GM23338 (cell line): Measurements from ENCODE around the gene MED27. TPM values are rescaled to one million over a fixed set of nuclear protein-coding genes. Genes with fewer than 3 reads are reported as not detected.

Source experiments
- ATAC-seq: fragments of 200-7000 bp; cut with Tn5 transposase; 3 replicates; pipeline ENCODE4 v1.9.1; 2020
- DNase-seq: peaks from one replicate; pipeline ENCODE4 v3.0.0-alpha.2; 2015; ENCODE audit warnings: low spot score
- H2AFZ ChIP-seq: fragments of 200-600 bp; sonication (generic); 2 replicates; pipeline ENCODE4 v1.8.0; 2016; ENCODE audit warnings: antibody characterized with exemption, mild to moderate bottlenecking, moderate library complexity
- H3F3A ChIP-seq: fragments of 200-600 bp; sonication (generic); replicated peaks from 2 replicates; pipeline ENCODE4 v1.8.0; 2017; ENCODE audit warnings: antibody characterized with exemption, mixed run types, low read depth
- H3K27ac ChIP-seq: fragments of 200-600 bp; sonication (generic); 2 replicates; pipeline ENCODE4 v1.6.1; 2016; ENCODE audit warnings: low read depth
- H3K27me3 ChIP-seq: fragments of 200-600 bp; sonication (generic); 2 replicates; pipeline ENCODE4 v1.8.0; 2016; ENCODE audit warnings: mild to moderate bottlenecking, mixed run types, moderate library complexity; ENCODE audit not compliant: insufficient read depth
- H3K36me3 ChIP-seq: fragments of 200-600 bp; sonication (generic); 2 replicates; pipeline ENCODE4 v1.8.0; 2016; ENCODE audit warnings: mild to moderate bottlenecking; ENCODE audit not compliant: insufficient read depth
- H3K4me1 ChIP-seq: fragments of 200-600 bp; sonication (generic); 2 replicates; pipeline ENCODE4 v1.8.0; 2016; ENCODE audit warnings: mild to moderate bottlenecking, moderate library complexity; ENCODE audit not compliant: insufficient read depth
- H3K4me2 ChIP-seq: fragments of 200-600 bp; sonication (generic); 2 replicates; pipeline ENCODE4 v1.7.1; 2017; ENCODE audit warnings: mixed run types
- H3K4me3 ChIP-seq: fragments of 200-600 bp; sonication (generic); 2 replicates; pipeline ENCODE4 v1.6.1; 2016; ENCODE audit warnings: mixed run types
- H3K79me2 ChIP-seq: fragments of 200-600 bp; sonication (generic); replicated peaks from 2 replicates; pipeline ENCODE4 v1.8.0; 2017; ENCODE audit warnings: mild to moderate bottlenecking; ENCODE audit not compliant: insufficient read depth
- H3K9me2 ChIP-seq: fragments of 200-600 bp; sonication (generic); 2 replicates; pipeline ENCODE4 v1.8.0; 2017; ENCODE audit not compliant: insufficient read depth
- H4K20me1 ChIP-seq: fragments of 200-600 bp; sonication (generic); replicated peaks from 2 replicates; pipeline ENCODE4 v1.8.0; 2017; ENCODE audit warnings: mild to moderate bottlenecking; ENCODE audit not compliant: insufficient read depth
- H3K27ac Mint-ChIP-seq: 2 replicates; pipeline ENCODE4 v1.8.0; 2020; ENCODE audit warnings: inconsistent platforms, mild to moderate bottlenecking, moderate library complexity, mixed read lengths
- H3K27me3 Mint-ChIP-seq: 3 replicates; pipeline ENCODE4 v1.8.0; 2022; ENCODE audit warnings: low read depth, mild to moderate bottlenecking, moderate library complexity, mixed read lengths, inconsistent platforms; ENCODE audit not compliant: insufficient read depth, poor library complexity
- H3K36me3 Mint-ChIP-seq: 3 replicates; pipeline ENCODE4 v1.8.0; 2021; ENCODE audit warnings: low read depth, mild to moderate bottlenecking, inconsistent platforms, moderate library complexity, mixed read lengths
- H3K4me1 Mint-ChIP-seq: 3 replicates; pipeline ENCODE4 v1.8.0; 2020; ENCODE audit warnings: mild to moderate bottlenecking, inconsistent platforms, mixed read lengths
- H3K4me3 Mint-ChIP-seq: 3 replicates; pipeline ENCODE4 v1.8.0; 2021; ENCODE audit warnings: moderate library complexity, mild to moderate bottlenecking, inconsistent platforms, mixed read lengths
- H3K9me3 Mint-ChIP-seq: 3 replicates; pipeline ENCODE4 v1.8.0; 2020; ENCODE audit warnings: moderate library complexity, mild to moderate bottlenecking, inconsistent platforms, mixed read lengths
- CREB1 ChIP-seq: fragments of 250-450 bp; sonication (Bioruptor Pico); IDR thresholded peaks from 2 replicates; pipeline ENCODE4 v1.5.0; 2020; ENCODE audit warnings: low read depth, mild to moderate bottlenecking, moderate library complexity
- ETS1 ChIP-seq: IDR thresholded peaks from 2 replicates; pipeline ENCODE4 v1.6.1; 2016; ENCODE audit warnings: antibody characterized with exemption
- EZH2 ChIP-seq: fragments of 200-600 bp; sonication (generic); IDR thresholded peaks from one replicate; pipeline ENCODE4 v1.8.0; 2017; ENCODE audit warnings: antibody characterized with exemption, mild to moderate bottlenecking, low read depth; ENCODE audit not compliant: unreplicated experiment
- EZH2phosphoT487 ChIP-seq: fragments of 200-600 bp; sonication (generic); IDR thresholded peaks from one replicate; pipeline ENCODE4 v1.8.1; 2018; ENCODE audit warnings: antibody characterized with exemption; ENCODE audit not compliant: unreplicated experiment
- JUNB ChIP-seq: IDR thresholded peaks from one replicate; pipeline ENCODE4 v1.6.1; 2016; ENCODE audit warnings: antibody characterized with exemption; ENCODE audit not compliant: unreplicated experiment
- NANOG ChIP-seq: IDR thresholded peaks from 2 replicates; pipeline ENCODE4 v1.6.1; 2016; ENCODE audit warnings: antibody characterized with exemption, borderline replicate concordance
- POLR2AphosphoS5 ChIP-seq: IDR thresholded peaks from 2 replicates; pipeline ENCODE4 v1.6.1; 2016; ENCODE audit warnings: antibody characterized with exemption, low read depth
- STAT1 ChIP-seq: IDR thresholded peaks from one replicate; pipeline ENCODE4 v1.6.1; 2016; ENCODE audit warnings: antibody characterized with exemption; ENCODE audit not compliant: unreplicated experiment
- ZNF114 ChIP-seq: fragments of 250-450 bp; sonication (Bioruptor Pico); IDR thresholded peaks from 2 replicates; pipeline ENCODE4 v1.5.0; 2020; ENCODE audit warnings: mild to moderate bottlenecking, moderate library complexity
- ZNF331 ChIP-seq: fragments of 250-450 bp; sonication (Bioruptor Pico); IDR thresholded peaks from 2 replicates; pipeline ENCODE4 v1.5.0; 2020; ENCODE audit warnings: low read depth, mild to moderate bottlenecking, moderate library complexity
- polyA plus RNA-seq: library from polyadenylated mRNA; unstranded; fragments of >200 nt; fragmentation: Nextera tagmentation; extraction: Ambion mirVana; gene quantifications from 2 replicates; pipeline ENCODE4 v1.2.1, GENCODE V29; 2016
- total RNA-seq: library from RNA; depleted of rRNA; stranded (reverse); fragments of >200 nt; shearing (Covaris generic); gene quantifications from 2 replicates; pipeline ENCODE4 v1.2.3, GENCODE V29; 2014
- TF ChIP-seq, protein P1 (sequence below): IDR thresholded peaks from one replicate; pipeline ENCODE4 v1.6.1; 2018; ENCODE audit warnings: antibody characterized with exemption; ENCODE audit not compliant: unreplicated experiment
- TF ChIP-seq, protein P2 (sequence below): fragments of 250-450 bp; sonication (Bioruptor Pico); IDR thresholded peaks from 2 replicates; pipeline ENCODE4 v1.5.0; 2020; ENCODE audit warnings: mild to moderate bottlenecking, moderate library complexity
- TF ChIP-seq, protein P3 (sequence below), 2 experiments: fragments of 200-600 bp in 1 of 2; sonication (generic) in 1 of 2; conservative IDR thresholded peaks; 2 replicates each; pipeline versions ENCODE4 v1.5.1 to v1.6.1; 2016 to 2017; ENCODE audit warnings: antibody characterized with exemption in 2 of 2, low read depth in 2 of 2, mild to moderate bottlenecking in 2 of 2, moderate library complexity in 1 of 2

Gene MED27
- total and polyA plus RNA-seq, 2 experiments from 2014 or later: 30.6 to 35.0 TPM

GRCh38 chr9:131833083-131833482 is 246.6 kb downstream of the MED27 start:
- ATAC-seq: no peak
- TF ChIP-seq, protein P1, sequence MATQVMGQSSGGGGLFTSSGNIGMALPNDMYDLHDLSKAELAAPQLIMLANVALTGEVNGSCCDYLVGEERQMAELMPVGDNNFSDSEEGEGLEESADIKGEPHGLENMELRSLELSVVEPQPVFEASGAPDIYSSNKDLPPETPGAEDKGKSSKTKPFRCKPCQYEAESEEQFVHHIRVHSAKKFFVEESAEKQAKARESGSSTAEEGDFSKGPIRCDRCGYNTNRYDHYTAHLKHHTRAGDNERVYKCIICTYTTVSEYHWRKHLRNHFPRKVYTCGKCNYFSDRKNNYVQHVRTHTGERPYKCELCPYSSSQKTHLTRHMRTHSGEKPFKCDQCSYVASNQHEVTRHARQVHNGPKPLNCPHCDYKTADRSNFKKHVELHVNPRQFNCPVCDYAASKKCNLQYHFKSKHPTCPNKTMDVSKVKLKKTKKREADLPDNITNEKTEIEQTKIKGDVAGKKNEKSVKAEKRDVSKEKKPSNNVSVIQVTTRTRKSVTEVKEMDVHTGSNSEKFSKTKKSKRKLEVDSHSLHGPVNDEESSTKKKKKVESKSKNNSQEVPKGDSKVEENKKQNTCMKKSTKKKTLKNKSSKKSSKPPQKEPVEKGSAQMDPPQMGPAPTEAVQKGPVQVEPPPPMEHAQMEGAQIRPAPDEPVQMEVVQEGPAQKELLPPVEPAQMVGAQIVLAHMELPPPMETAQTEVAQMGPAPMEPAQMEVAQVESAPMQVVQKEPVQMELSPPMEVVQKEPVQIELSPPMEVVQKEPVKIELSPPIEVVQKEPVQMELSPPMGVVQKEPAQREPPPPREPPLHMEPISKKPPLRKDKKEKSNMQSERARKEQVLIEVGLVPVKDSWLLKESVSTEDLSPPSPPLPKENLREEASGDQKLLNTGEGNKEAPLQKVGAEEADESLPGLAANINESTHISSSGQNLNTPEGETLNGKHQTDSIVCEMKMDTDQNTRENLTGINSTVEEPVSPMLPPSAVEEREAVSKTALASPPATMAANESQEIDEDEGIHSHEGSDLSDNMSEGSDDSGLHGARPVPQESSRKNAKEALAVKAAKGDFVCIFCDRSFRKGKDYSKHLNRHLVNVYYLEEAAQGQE: no peak
- no peak for TF ChIP-seq EZH2
- TF ChIP-seq ETS1: no peak
- TF ChIP-seq STAT1: no peak
- no peak for TF ChIP-seq ZNF331 (CRISPR knock-in tag)
- no peak for TF ChIP-seq CREB1 (CRISPR knock-in tag)
- no peak for TF ChIP-seq NANOG
- TF ChIP-seq, protein P2, sequence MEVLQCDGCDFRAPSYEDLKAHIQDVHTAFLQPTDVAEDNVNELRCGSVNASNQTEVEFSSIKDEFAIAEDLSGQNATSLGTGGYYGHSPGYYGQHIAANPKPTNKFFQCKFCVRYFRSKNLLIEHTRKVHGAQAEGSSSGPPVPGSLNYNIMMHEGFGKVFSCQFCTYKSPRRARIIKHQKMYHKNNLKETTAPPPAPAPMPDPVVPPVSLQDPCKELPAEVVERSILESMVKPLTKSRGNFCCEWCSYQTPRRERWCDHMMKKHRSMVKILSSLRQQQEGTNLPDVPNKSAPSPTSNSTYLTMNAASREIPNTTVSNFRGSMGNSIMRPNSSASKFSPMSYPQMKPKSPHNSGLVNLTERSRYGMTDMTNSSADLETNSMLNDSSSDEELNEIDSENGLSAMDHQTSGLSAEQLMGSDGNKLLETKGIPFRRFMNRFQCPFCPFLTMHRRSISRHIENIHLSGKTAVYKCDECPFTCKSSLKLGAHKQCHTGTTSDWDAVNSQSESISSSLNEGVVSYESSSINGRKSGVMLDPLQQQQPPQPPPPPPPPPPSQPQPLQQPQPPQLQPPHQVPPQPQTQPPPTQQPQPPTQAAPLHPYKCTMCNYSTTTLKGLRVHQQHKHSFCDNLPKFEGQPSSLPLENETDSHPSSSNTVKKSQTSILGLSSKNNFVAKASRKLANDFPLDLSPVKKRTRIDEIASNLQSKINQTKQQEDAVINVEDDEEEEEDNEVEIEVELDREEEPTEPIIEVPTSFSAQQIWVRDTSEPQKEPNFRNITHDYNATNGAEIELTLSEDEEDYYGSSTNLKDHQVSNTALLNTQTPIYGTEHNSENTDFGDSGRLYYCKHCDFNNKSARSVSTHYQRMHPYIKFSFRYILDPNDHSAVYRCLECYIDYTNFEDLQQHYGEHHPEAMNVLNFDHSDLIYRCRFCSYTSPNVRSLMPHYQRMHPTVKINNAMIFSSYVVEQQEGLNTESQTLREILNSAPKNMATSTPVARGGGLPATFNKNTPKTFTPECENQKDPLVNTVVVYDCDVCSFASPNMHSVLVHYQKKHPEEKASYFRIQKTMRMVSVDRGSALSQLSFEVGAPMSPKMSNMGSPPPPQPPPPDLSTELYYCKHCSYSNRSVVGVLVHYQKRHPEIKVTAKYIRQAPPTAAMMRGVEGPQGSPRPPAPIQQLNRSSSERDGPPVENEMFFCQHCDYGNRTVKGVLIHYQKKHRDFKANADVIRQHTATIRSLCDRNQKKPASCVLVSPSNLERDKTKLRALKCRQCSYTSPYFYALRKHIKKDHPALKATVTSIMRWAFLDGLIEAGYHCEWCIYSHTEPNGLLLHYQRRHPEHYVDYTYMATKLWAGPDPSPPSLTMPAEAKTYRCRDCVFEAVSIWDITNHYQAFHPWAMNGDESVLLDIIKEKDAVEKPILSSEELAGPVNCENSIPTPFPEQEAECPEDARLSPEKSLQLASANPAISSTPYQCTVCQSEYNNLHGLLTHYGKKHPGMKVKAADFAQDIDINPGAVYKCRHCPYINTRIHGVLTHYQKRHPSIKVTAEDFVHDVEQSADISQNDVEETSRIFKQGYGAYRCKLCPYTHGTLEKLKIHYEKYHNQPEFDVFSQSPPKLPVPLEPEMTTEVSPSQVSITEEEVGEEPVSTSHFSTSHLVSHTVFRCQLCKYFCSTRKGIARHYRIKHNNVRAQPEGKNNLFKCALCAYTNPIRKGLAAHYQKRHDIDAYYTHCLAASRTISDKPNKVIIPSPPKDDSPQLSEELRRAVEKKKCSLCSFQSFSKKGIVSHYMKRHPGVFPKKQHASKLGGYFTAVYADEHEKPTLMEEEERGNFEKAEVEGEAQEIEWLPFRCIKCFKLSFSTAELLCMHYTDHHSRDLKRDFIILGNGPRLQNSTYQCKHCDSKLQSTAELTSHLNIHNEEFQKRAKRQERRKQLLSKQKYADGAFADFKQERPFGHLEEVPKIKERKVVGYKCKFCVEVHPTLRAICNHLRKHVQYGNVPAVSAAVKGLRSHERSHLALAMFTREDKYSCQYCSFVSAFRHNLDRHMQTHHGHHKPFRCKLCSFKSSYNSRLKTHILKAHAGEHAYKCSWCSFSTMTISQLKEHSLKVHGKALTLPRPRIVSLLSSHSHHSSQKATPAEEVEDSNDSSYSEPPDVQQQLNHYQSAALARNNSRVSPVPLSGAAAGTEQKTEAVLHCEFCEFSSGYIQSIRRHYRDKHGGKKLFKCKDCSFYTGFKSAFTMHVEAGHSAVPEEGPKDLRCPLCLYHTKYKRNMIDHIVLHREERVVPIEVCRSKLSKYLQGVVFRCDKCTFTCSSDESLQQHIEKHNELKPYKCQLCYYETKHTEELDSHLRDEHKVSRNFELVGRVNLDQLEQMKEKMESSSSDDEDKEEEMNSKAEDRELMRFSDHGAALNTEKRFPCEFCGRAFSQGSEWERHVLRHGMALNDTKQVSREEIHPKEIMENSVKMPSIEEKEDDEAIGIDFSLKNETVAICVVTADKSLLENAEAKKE: no peak
- no peak for TF ChIP-seq ZNF114 (CRISPR knock-in tag)
- TF ChIP-seq, protein P3, sequence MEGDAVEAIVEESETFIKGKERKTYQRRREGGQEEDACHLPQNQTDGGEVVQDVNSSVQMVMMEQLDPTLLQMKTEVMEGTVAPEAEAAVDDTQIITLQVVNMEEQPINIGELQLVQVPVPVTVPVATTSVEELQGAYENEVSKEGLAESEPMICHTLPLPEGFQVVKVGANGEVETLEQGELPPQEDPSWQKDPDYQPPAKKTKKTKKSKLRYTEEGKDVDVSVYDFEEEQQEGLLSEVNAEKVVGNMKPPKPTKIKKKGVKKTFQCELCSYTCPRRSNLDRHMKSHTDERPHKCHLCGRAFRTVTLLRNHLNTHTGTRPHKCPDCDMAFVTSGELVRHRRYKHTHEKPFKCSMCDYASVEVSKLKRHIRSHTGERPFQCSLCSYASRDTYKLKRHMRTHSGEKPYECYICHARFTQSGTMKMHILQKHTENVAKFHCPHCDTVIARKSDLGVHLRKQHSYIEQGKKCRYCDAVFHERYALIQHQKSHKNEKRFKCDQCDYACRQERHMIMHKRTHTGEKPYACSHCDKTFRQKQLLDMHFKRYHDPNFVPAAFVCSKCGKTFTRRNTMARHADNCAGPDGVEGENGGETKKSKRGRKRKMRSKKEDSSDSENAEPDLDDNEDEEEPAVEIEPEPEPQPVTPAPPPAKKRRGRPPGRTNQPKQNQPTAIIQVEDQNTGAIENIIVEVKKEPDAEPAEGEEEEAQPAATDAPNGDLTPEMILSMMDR (conservative IDR thresholded peaks at IDR 0.05; ENCODE audit: low read depth in 2 of 2): no peak
- no peak for TF ChIP-seq POLR2AphosphoS5
- no peak for TF ChIP-seq EZH2phosphoT487
- no peak for TF ChIP-seq JUNB
- H3K4me1 ChIP-seq: peaks cover 7% of the 10 kb centered on the region; the same call in 1 of the 2 replicates
- Mint-ChIP-seq H3K27ac (no peak overlapping the region), H3K4me3 (no peak overlapping the region), H3K9me3 (peaks cover 9% of the 10 kb centered on the region), H3K36me3 (0 out of 3 replicates have a peak, but pooled peaks cover 3% of the 10 kb centered on the region), H3K4me1 (peaks cover 7% of the 10 kb centered on the region), H3K27me3 (peaks cover 5% of the 10 kb centered on the region)
- H3K27me3 ChIP-seq: no peaks in the 10 kb centered on the region
- no peaks in the 10 kb centered on the region for H4K20me1 ChIP-seq
- H3K9me2 ChIP-seq: no peaks in the 10 kb centered on the region
- H3K79me2 ChIP-seq: no peaks in the 10 kb centered on the region
- H3K27ac ChIP-seq: no peak overlapping the region
- H3F3A ChIP-seq: no peaks in the 10 kb centered on the region
- H3K4me3 ChIP-seq: no peak overlapping the region
- no peak overlapping the region for H3K4me2 ChIP-seq
- DNase-seq: no peak
- H3K36me3 ChIP-seq: no peaks in the 10 kb centered on the region
- no peak overlapping the region for H2AFZ ChIP-seq
